ENCODE data around the gene LIPN. TPM values are rescaled to one million over a fixed set of nuclear protein-coding genes. Genes with fewer than 3 reads are reported as not detected.

LIPN gene
- total RNA-seq, 1 experiment from 2014 or later, result not detected

DNA sequence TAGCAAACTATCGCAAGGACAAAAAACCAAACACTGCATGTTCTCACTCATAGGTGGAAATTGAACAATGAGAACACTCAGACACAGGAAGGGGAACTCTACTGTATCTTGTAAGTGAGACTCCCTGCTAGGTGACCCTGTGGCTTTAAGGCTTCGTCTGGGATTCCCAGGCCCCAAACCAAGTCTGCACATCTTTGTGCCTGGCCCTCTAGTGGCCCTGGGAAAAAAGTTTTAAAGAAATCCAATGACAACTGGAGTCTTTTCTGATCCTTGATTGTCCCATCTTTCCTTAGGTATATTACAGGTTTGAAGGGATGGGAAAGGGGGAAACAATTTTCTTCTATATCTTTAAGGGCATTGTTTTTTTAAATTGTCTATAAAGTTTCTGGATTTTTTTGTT lies 32.1 kb downstream of the LIPN start:
- Histone ChIP-seq H2BK20ac (ENCODE audit: low read depth, low read length, poor library complexity, severe bottlenecking) (no peak overlapping the region), H3K4me1 (ENCODE audit: insufficient read depth, low read length) (no peaks in the 10 kb centered on the region), H3K4me2 (ENCODE audit: insufficient read depth, insufficient read length, low read length) (no peak overlapping the region), H3K18ac (ENCODE audit: insufficient read length, low read depth, low read length) (no peak overlapping the region), H4K20me1 (ENCODE audit: control insufficient read depth, insufficient read depth, insufficient read length) (no peaks in the 10 kb centered on the region), H3K27ac (ENCODE audit: insufficient read length, low read depth, low read length) (no peak overlapping the region), H3K27me3 (ENCODE audit: insufficient read depth, low read length) (no peaks in the 10 kb centered on the region), H4K5ac (ENCODE audit: insufficient read length, low read depth, low read length) (no peak overlapping the region), H4K8ac (replicated peaks; ENCODE audit: insufficient read length, low read depth, low read length) (no peak overlapping the region), H3K14ac (ENCODE audit: insufficient read depth, low read length) (no peak overlapping the region), H3K9me3 (ENCODE audit: control insufficient read depth, low read depth, low read length) (no peaks in the 10 kb centered on the region), H3K23ac (ENCODE audit: insufficient read length, low read depth, low read length) (no peak overlapping the region), H3K23me2 (ENCODE audit: insufficient read length, low read depth, low read length, poor library complexity, severe bottlenecking) (no peaks in the 10 kb centered on the region), H3K9ac (ENCODE audit: extremely low read depth, insufficient read length, low read length) (no peak overlapping the region), H3K79me2 (ENCODE audit: insufficient read depth, low read length) (no peaks in the 10 kb centered on the region), H4K91ac (ENCODE audit: insufficient read length, low read depth, low read length) (no peak overlapping the region), H3T11ph (ENCODE audit: low read length) (no peak overlapping the region), H2AFZ (ENCODE audit: low read length) (no peak overlapping the region), H2AK5ac (ENCODE audit: insufficient read length, low read length) (no peak overlapping the region), H2BK120ac (ENCODE audit: low read depth, low read length, poor library complexity, severe bottlenecking) (no peak overlapping the region), H3K79me1 (ENCODE audit: insufficient read depth, low read depth, low read length, poor library complexity, severe bottlenecking) (no peaks in the 10 kb centered on the region), H2BK5ac (ENCODE audit: insufficient read length, low read length) (no peak overlapping the region), H3K56ac (ENCODE audit: insufficient read length, low read depth, low read length) (no peak overlapping the region), H2BK15ac (ENCODE audit: low read depth, low read length) (no peak overlapping the region), H3K4ac (ENCODE audit: low read depth, low read length) (no peak overlapping the region), H2BK12ac (ENCODE audit: insufficient read length, low read depth, low read length) (no peak overlapping the region)
- H3K9me3 Mint-ChIP-seq, result no peaks in the 10 kb centered on the region; a peak in 1 of 5 replicates
- H3K36me3 Mint-ChIP-seq (ENCODE audit: insufficient read depth in 1 of 3, low read depth in 3 of 3), result no peaks in the 10 kb centered on the region
- H3K4me3 Mint-ChIP-seq, result no peak overlapping the region
- 0 out of 7 replicates have a peak overlapping the region, but pooled peaks of 1 of the 3 experiments have one; percentile 18 for H3K27ac Mint-ChIP-seq
- DNase-seq, result peak; percentile 56
- TF ChIP-seq, protein P1, sequence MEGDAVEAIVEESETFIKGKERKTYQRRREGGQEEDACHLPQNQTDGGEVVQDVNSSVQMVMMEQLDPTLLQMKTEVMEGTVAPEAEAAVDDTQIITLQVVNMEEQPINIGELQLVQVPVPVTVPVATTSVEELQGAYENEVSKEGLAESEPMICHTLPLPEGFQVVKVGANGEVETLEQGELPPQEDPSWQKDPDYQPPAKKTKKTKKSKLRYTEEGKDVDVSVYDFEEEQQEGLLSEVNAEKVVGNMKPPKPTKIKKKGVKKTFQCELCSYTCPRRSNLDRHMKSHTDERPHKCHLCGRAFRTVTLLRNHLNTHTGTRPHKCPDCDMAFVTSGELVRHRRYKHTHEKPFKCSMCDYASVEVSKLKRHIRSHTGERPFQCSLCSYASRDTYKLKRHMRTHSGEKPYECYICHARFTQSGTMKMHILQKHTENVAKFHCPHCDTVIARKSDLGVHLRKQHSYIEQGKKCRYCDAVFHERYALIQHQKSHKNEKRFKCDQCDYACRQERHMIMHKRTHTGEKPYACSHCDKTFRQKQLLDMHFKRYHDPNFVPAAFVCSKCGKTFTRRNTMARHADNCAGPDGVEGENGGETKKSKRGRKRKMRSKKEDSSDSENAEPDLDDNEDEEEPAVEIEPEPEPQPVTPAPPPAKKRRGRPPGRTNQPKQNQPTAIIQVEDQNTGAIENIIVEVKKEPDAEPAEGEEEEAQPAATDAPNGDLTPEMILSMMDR (conservative IDR thresholded peaks at IDR 0.05), result peak; percentile 81
- no peaks in the 10 kb centered on the region for H3K27me3 Mint-ChIP-seq (ENCODE audit: low read depth)
- no CpG with 5 or more reads among the region's 2 CpGs for WGBS (ENCODE audit: extremely low coverage, insufficient read length, low lambda C conversion rate)
- peaks cover 3 to 9% of the 10 kb centered on the region in 2 experiments; a peak in 3 of 4 replicates for H3K4me1 Mint-ChIP-seq
